ENCODE data around the gene HOXA7. TPM values are rescaled to one million over a fixed set of nuclear protein-coding genes. Genes with fewer than 3 reads are reported as not detected.

Gene HOXA7
- total RNA-seq, 1 donor from 2014 or later, result 0.72 TPM

GRCh38 chr7:27193335-27194001 is 37.0 kb upstream of the HOXA7 start:
- DNase-seq (ENCODE audit: low spot score), result peak; percentile 70

GRCh38 chr7:27192546-27193334 is 36.3 kb upstream of the HOXA7 start:
- DNase-seq (ENCODE audit: low spot score), result peak; percentile 62

- DNase-seq (ENCODE audit: low spot score), result peak; percentile 69
Observed at GRCh38 chr7:27191833-27192545, 35.5 kb upstream of the HOXA7 start.

GRCh38 chr7:27191161-27191731 is 34.8 kb upstream of the HOXA7 start:
- peak; percentile 45 for DNase-seq (ENCODE audit: low spot score)

- no peak for DNase-seq (ENCODE audit: low spot score)
Observed at GRCh38 chr7:27189997-27190748, 33.7 kb upstream of the HOXA7 start.

- DNase-seq (ENCODE audit: low spot score), result peak; percentile 44
Observed at GRCh38 chr7:27189295-27189996, 33.0 kb upstream of the HOXA7 start.

GRCh38 chr7:27188386-27189294 is 32.2 kb upstream of the HOXA7 start:
- peak; percentile 57 for DNase-seq (ENCODE audit: low spot score)

- DNase-seq (ENCODE audit: low spot score), result no peak
Observed at GRCh38 chr7:27187475-27188385, 31.3 kb upstream of the HOXA7 start.

GRCh38 chr7:27186668-27187474 is 30.4 kb upstream of the HOXA7 start:
- no peak for DNase-seq (ENCODE audit: low spot score)

GRCh38 chr7:27185854-27186667 is 29.6 kb upstream of the HOXA7 start:
- DNase-seq (ENCODE audit: low spot score), result no peak

- DNase-seq (ENCODE audit: low spot score), result peak; percentile 97
Observed at GRCh38 chr7:27185013-27185853, 28.8 kb upstream of the HOXA7 start, which contains the start of gene HOXA11. Gene HOXA11 (minus strand): TSS chr7:27185232. CDS start chr7:27185144, 88 bp downstream.

- DNase-seq (ENCODE audit: low spot score), result no peak
Observed at GRCh38 chr7:27184337-27185012, 28.0 kb upstream of the HOXA7 start.

- DNase-seq (ENCODE audit: low spot score), result no peak
Observed at GRCh38 chr7:27183682-27184336, 27.3 kb upstream of the HOXA7 start.

GRCh38 chr7:27182861-27183681 is 26.6 kb upstream of the HOXA7 start:
- no peak for DNase-seq (ENCODE audit: low spot score)
